Fibroblast of lung (primary cell): ENCODE results near the gene TACC2. TPM values are rescaled to one million over a fixed set of nuclear protein-coding genes. Genes with fewer than 3 reads are reported as not detected.
A peak's percentile ranks its signal among the peaks of the same experiment; 100 is the strongest.

Experiments
- DNase-seq, 2 donors: peaks; one replicate each; pipeline versions ENCODE4 v3.0.0 to v3.0.0-alpha.2; 2010; ENCODE audit warnings: low read depth in 2 of 2
- H2AFZ ChIP-seq: 2 replicates; pipeline ENCODE4 v1.5.1; 2012; ENCODE audit warnings: low read length, control low read depth, inconsistent platforms
- H3K27ac ChIP-seq: 2 replicates; pipeline ENCODE4 v1.5.1; 2011; ENCODE audit warnings: low read length, control low read depth; ENCODE audit not compliant: insufficient read depth
- H3K27me3 ChIP-seq: 2 replicates; pipeline ENCODE4 v1.5.1; 2011; ENCODE audit warnings: mild to moderate bottlenecking, low read length; ENCODE audit not compliant: control insufficient read depth, insufficient read depth
- H3K36me3 ChIP-seq: 2 replicates; pipeline ENCODE4 v1.5.1; 2011; ENCODE audit warnings: low read length; ENCODE audit not compliant: control insufficient read depth, insufficient read depth
- H3K4me1 ChIP-seq: 2 replicates; pipeline ENCODE4 v1.5.1; 2011; ENCODE audit warnings: low read length; ENCODE audit not compliant: control insufficient read depth, insufficient read depth; ENCODE audit errors: extremely low read depth
- H3K4me2 ChIP-seq: 2 replicates; pipeline ENCODE4 v1.5.1; 2011; ENCODE audit warnings: low read length, control low read depth; ENCODE audit not compliant: insufficient read depth; ENCODE audit errors: extremely low read depth
- H3K4me3 ChIP-seq, 4 experiments: fragments of 200-600 bp in 1 of 4; sonication (generic) in 1 of 4; replicated peaks in 1 of 4; 2 replicates each; pipeline ENCODE4 v1.5.1; 2011 to 2016; ENCODE audit warnings: low read length in 4 of 4, low read depth in 3 of 4, mild to moderate bottlenecking in 3 of 4, control low read depth in 2 of 4, inconsistent platforms in 1 of 4, mixed read lengths in 1 of 4; ENCODE audit not compliant: insufficient read depth in 1 of 4; ENCODE audit errors: control extremely low read depth in 1 of 4
- H3K79me2 ChIP-seq: 2 replicates; pipeline ENCODE4 v1.5.1; 2012; ENCODE audit warnings: mild to moderate bottlenecking, low read length, inconsistent platforms; ENCODE audit not compliant: control insufficient read depth, insufficient read depth
- H3K9ac ChIP-seq: 2 replicates; pipeline ENCODE4 v1.5.1; 2011; ENCODE audit warnings: mild to moderate bottlenecking, low read length, control low read depth; ENCODE audit not compliant: insufficient read depth
- H3K9me3 ChIP-seq: 2 replicates; pipeline ENCODE4 v1.5.1; 2012; ENCODE audit warnings: low read depth, low read length; ENCODE audit not compliant: control insufficient read depth, insufficient read depth
- H4K20me1 ChIP-seq: 2 replicates; pipeline ENCODE4 v1.5.1; 2011; ENCODE audit warnings: low read length; ENCODE audit not compliant: control insufficient read depth, insufficient read depth; ENCODE audit errors: extremely low read depth
- CTCF ChIP-seq, 2 donors: IDR thresholded peaks in 1 of 2; conservative IDR thresholded peaks in 1 of 2; 1 replicate in 1 of 2; 2 replicates in 1 of 2; pipeline ENCODE4 v1.5.1; 2011 to 2012; ENCODE audit warnings: low read length in 2 of 2, control low read depth in 1 of 2, inconsistent platforms in 1 of 2, low read depth in 1 of 2, mild to moderate bottlenecking in 1 of 2
- EZH2 ChIP-seq: IDR thresholded peaks from 2 replicates; pipeline ENCODE4 v1.5.1; 2012; ENCODE audit warnings: low read length, control low read depth, mild to moderate bottlenecking; ENCODE audit errors: missing control alignments
- polyA plus RNA-seq, 2 donors: library from polyadenylated mRNA; depleted of rRNA in 1 of 2; stranded (reverse) in 1 of 2; unstranded in 1 of 2; fragments of >200 nt; gene quantifications; 2 replicates each; pipeline ENCODE4 v1.2.1, GENCODE V29; 2011 to 2012; ENCODE audit warnings: missing spikeins in 1 of 2
- total RNA-seq: library from RNA; depleted of rRNA; stranded (reverse); fragments of >200 nt; gene quantifications from 2 replicates; pipeline ENCODE4 v1.2.1, GENCODE V29; 2014

TACC2 gene
- total and polyA plus RNA-seq, 2 donors (not counting 1 experiment from before 2014, with no cell fraction given) = 7.6 to 13.0 TPM

- Histone ChIP-seq H2AFZ (no peak overlapping the region), H3K9ac (no peak overlapping the region), H3K4me2 (no peak overlapping the region), H3K36me3 (peaks cover 2% of the 10 kb centered on the region), H3K27me3 (no peaks in the 10 kb centered on the region), H4K20me1 (no peaks in the 10 kb centered on the region), H3K79me2 (no peaks in the 10 kb centered on the region), H3K4me3 (no peak overlapping the region), H3K4me1 (no peaks in the 10 kb centered on the region), H3K9me3 (no peaks in the 10 kb centered on the region), H3K27ac (no peak overlapping the region)
- DNase-seq = no peak
- TF ChIP-seq CTCF (conservative IDR thresholded peaks at IDR 0.05 in 1 of 2, IDR thresholded peaks at IDR 0.05 in 1 of 2; ENCODE audit: low read depth in 1 of 2, low read length in 2 of 2) (no peak), EZH2 (no peak)
Observed at GRCh38 chr10:122241836-122242235, 252.9 kb downstream of the TACC2 start.

DNA sequence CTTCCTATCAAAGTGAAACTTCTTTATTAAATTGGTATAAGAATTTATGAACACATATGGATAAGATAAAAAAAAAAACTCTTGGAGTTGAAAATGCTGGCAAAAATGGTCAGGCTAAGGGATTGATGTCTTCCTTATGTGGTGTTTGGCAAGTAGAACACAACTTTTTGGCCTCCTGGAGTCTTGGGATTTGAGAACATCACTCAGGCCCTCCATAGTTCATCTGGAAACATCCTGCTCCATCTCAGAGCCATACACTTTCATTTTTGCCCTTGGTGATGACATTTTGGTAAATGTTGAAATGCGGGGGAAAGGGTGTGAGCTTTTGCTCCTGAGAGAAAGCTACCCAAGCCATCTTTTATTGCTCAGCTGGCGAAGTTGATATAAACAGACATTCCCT lies 254.6 kb downstream of the TACC2 start:
- no peaks in the 10 kb centered on the region for H3K4me1 ChIP-seq

More for the DNA sequence above, 254.6 kb downstream of the TACC2 start:
- Histone ChIP-seq H3K4me3 (no peak overlapping the region), H4K20me1 (no peaks in the 10 kb centered on the region), H3K27me3 (no peaks in the 10 kb centered on the region), H3K4me2 (no peak overlapping the region), H3K79me2 (no peaks in the 10 kb centered on the region), H3K27ac (no peak overlapping the region), H3K9ac (no peak overlapping the region), H2AFZ (no peak overlapping the region), H3K9me3 (no peaks in the 10 kb centered on the region), H3K36me3 (peaks cover 2% of the 10 kb centered on the region)
- peak in 1 of 2 donors; percentile 82 for DNase-seq
- TF ChIP-seq EZH2 (no peak), CTCF (conservative IDR thresholded peaks at IDR 0.05 in 1 of 2, IDR thresholded peaks at IDR 0.05 in 1 of 2; ENCODE audit: low read depth in 1 of 2, low read length in 2 of 2) (no peak)
